Occipital lobe (tissue), 2 donors: ENCODE results near the gene BCKDHB. TPM values are rescaled to one million over a fixed set of nuclear protein-coding genes. Genes with fewer than 3 reads are reported as not detected.
"Not testable (repeated sequence)": the region's sequence is repeated elsewhere in the genome, so short reads cannot be mapped to it uniquely, and the experiment has no call there.

Source experiments
- DNase-seq: peaks from one replicate; lab custom pipeline; 2025; lab: John Stamatoyannopoulos, UW
- total RNA-seq: library from RNA; depleted of rRNA; stranded (reverse); fragments of >200 nt; gene quantifications from one replicate; pipeline ENCODE4 v1.2.3, GENCODE V29; 2014

The BCKDHB gene
- total RNA-seq, 1 donor from 2014 or later = 19.8 TPM

GRCh38 chr6:80205404-80205803 lies 98.9 kb downstream of the BCKDHB start:
- no peak for DNase-seq

- no peak for DNase-seq
These were observed 100.3 kb downstream of the BCKDHB start for GRCh38 chr6:80206758-80207157.

GRCh38 chr6:80209430-80209829 lies 103.0 kb downstream of the BCKDHB start:
- no peak for DNase-seq

GRCh38 chr6:80210618-80211017 lies 104.1 kb downstream of the BCKDHB start:
- no peak for DNase-seq

GRCh38 chr6:80211286-80211685 lies 104.8 kb downstream of the BCKDHB start:
- DNase-seq = no peak

GRCh38 chr6:80211890-80212289 lies 105.4 kb downstream of the BCKDHB start:
- DNase-seq = not testable (repeated sequence)

- no peak for DNase-seq
These were observed 108.1 kb downstream of the BCKDHB start for GRCh38 chr6:80214436-80215022.

- DNase-seq = no peak
These were observed 108.6 kb downstream of the BCKDHB start for GRCh38 chr6:80215063-80215462.

GRCh38 chr6:80217794-80218193 lies 111.3 kb downstream of the BCKDHB start:
- no peak for DNase-seq

GRCh38 chr6:80223743-80224212 lies 117.3 kb downstream of the BCKDHB start:
- no peak for DNase-seq

- DNase-seq = no peak
These were observed 119.7 kb downstream of the BCKDHB start for GRCh38 chr6:80226151-80226550.

- DNase-seq = no peak
These were observed 120.2 kb downstream of the BCKDHB start for GRCh38 chr6:80226699-80227098.

- DNase-seq = no peak
These were observed 121.2 kb downstream of the BCKDHB start for GRCh38 chr6:80227545-80228105.

- no peak for DNase-seq
These were observed 126.8 kb downstream of the BCKDHB start for GRCh38 chr6:80233262-80233661.

- no peak for DNase-seq
These were observed 127.5 kb downstream of the BCKDHB start for GRCh38 chr6:80233958-80234357.

- DNase-seq = no peak
These were observed 127.9 kb downstream of the BCKDHB start for GRCh38 chr6:80234401-80234800.

- no peak for DNase-seq
These were observed 128.4 kb downstream of the BCKDHB start for GRCh38 chr6:80234908-80235307.

GRCh38 chr6:80235647-80236046 lies 129.2 kb downstream of the BCKDHB start:
- DNase-seq = no peak

GRCh38 chr6:80238754-80239153 lies 132.3 kb downstream of the BCKDHB start:
- not testable (repeated sequence) for DNase-seq

- DNase-seq = no peak
These were observed 138.6 kb downstream of the BCKDHB start for GRCh38 chr6:80245043-80245442.

- no peak for DNase-seq
These were observed 143.4 kb downstream of the BCKDHB start for GRCh38 chr6:80249897-80250296.

GRCh38 chr6:80250391-80250997 lies 144.0 kb downstream of the BCKDHB start:
- no peak for DNase-seq

- DNase-seq = no peak
These were observed 144.8 kb downstream of the BCKDHB start for GRCh38 chr6:80251321-80251720.
